B cell (primary cell): ENCODE results near the gene MAPK10. TPM values are rescaled to one million over a fixed set of nuclear protein-coding genes. Genes with fewer than 3 reads are reported as not detected.

Source experiments
- ATAC-seq: fragments of 200-7000 bp; cut with Tn5 transposase; one replicate; pipeline ENCODE4 v1.10.0; 2021; ENCODE audit warnings: low read depth, mild to moderate bottlenecking, moderate number of reproducible peaks, moderate library complexity
- CTCF ChIA-PET: fragments of 350-600 bp; sonication (Branson Sonifier 250); formaldehyde crosslinking; loops from one replicate; lab custom pipeline; 2021; ENCODE audit warnings: antibody characterized with exemption, inconsistent platforms; lab: Charles Lee
- POLR2A ChIA-PET: fragments of 350-600 bp; sonication (Branson Sonifier 250); formaldehyde crosslinking; loops from one replicate; lab custom pipeline; 2021; ENCODE audit warnings: antibody characterized with exemption; lab: Charles Lee
- DNase-seq: peaks from one replicate; pipeline ENCODE4 v3.0.0; 2013
- H2AFZ ChIP-seq: 2 replicates; pipeline ENCODE4 v1.6.1; 2012; ENCODE audit warnings: mild to moderate bottlenecking, low read depth, low read length; ENCODE audit not compliant: insufficient read depth, poor library complexity, severe bottlenecking
- H3K27ac ChIP-seq, 2 donors: 1 replicate in 1 of 2; 2 replicates in 1 of 2; pipeline ENCODE4 v1.5.1; 2012 to 2013; ENCODE audit warnings: low read length in 2 of 2, mild to moderate bottlenecking in 2 of 2, moderate library complexity in 1 of 2
- H3K27me3 ChIP-seq, 4 experiments: fragments of 200-600 bp in 1 of 4; sonication (generic) in 1 of 4; replicated peaks in 1 of 4; 1 replicate in 2 of 4; 2 replicates in 2 of 4; pipeline versions ENCODE4 v1.6.1 to v1.7.0; 2013 to 2016; ENCODE audit warnings: low read length in 3 of 4, mild to moderate bottlenecking in 2 of 4, mixed read lengths in 1 of 4, moderate library complexity in 1 of 4; ENCODE audit not compliant: insufficient read depth in 4 of 4, control insufficient read depth in 3 of 4; ENCODE audit errors: control extremely low read depth in 1 of 4
- H3K36me3 ChIP-seq, 2 experiments: replicated peaks in 1 of 2; 1 replicate in 1 of 2; 2 replicates in 1 of 2; pipeline versions ENCODE4 v1.6.1 to v1.7.1; 2013; ENCODE audit warnings: low read length in 1 of 2; ENCODE audit not compliant: insufficient read depth in 2 of 2, control insufficient read depth in 1 of 2; ENCODE audit errors: control extremely low read depth in 1 of 2, extremely low read depth in 1 of 2
- H3K4me1 ChIP-seq, 2 donors: fragments of 200-600 bp in 1 of 2; sonication (generic) in 1 of 2; 1 replicate in 1 of 2; 2 replicates in 1 of 2; pipeline versions ENCODE4 v1.5.1 to v1.6.1; 2013 to 2017; ENCODE audit warnings: low read length in 2 of 2; ENCODE audit not compliant: control insufficient read depth in 2 of 2, insufficient read depth in 2 of 2
- H3K4me2 ChIP-seq: replicated peaks from 2 replicates; pipeline ENCODE3; 2012; ENCODE audit warnings: mild to moderate bottlenecking, low read depth, low read length; ENCODE audit not compliant: poor library complexity, severe bottlenecking
- H3K4me3 ChIP-seq, 5 experiments: fragments of 200-600 bp in 1 of 5; sonication (generic) in 1 of 5; 1 replicate in 3 of 5; 2 replicates in 2 of 5; pipeline versions ENCODE4 v1.5.1 to v1.7.0; 2011 to 2016; ENCODE audit warnings: low read length in 4 of 5, mild to moderate bottlenecking in 4 of 5, low read depth in 2 of 5, control low read depth in 1 of 5, moderate library complexity in 1 of 5; ENCODE audit not compliant: insufficient read depth in 1 of 5; ENCODE audit errors: control extremely low read depth in 1 of 5, extremely low read depth in 1 of 5
- H3K79me2 ChIP-seq: fragments of 200-600 bp; sonication (generic); one replicate; pipeline ENCODE4 v1.6.0; 2016; ENCODE audit warnings: low read length; ENCODE audit not compliant: control insufficient read depth, insufficient read depth
- H3K9ac ChIP-seq: fragments of 200-600 bp; sonication (generic); 2 replicates; pipeline ENCODE4 v1.6.1; 2017; ENCODE audit warnings: mild to moderate bottlenecking, low read length, moderate library complexity
- H3K9me3 ChIP-seq, 3 donors: one replicate each; pipeline versions ENCODE4 v1.6.1 to v1.7.1; 2013; ENCODE audit warnings: low read length in 2 of 3; ENCODE audit not compliant: control insufficient read depth in 2 of 3, insufficient read depth in 1 of 3; ENCODE audit errors: control extremely low read depth in 1 of 3
- H4K20me1 ChIP-seq: 2 replicates; pipeline ENCODE4 v1.6.0; 2012; ENCODE audit warnings: mild to moderate bottlenecking, low read length; ENCODE audit not compliant: insufficient read depth, control insufficient read depth, poor library complexity, severe bottlenecking
- H3K27ac Mint-ChIP-seq: one replicate; pipeline ENCODE4 v1.8.0; 2021; ENCODE audit warnings: mixed read lengths
- H3K27me3 Mint-ChIP-seq: one replicate; pipeline ENCODE4 v1.8.0; 2021; ENCODE audit warnings: mixed read lengths
- H3K4me1 Mint-ChIP-seq: one replicate; pipeline ENCODE4 v1.8.0; 2021; ENCODE audit warnings: mixed read lengths
- H3K4me3 Mint-ChIP-seq: one replicate; pipeline ENCODE4 v1.8.0; 2021; ENCODE audit warnings: mixed read lengths
- H3K9me3 Mint-ChIP-seq: one replicate; pipeline ENCODE4 v1.8.0; 2022; ENCODE audit warnings: mixed read lengths; ENCODE audit not compliant: insufficient read depth
- EZH2 ChIP-seq: IDR thresholded peaks from 2 replicates; pipeline ENCODE4 v1.6.1; 2012; ENCODE audit warnings: borderline replicate concordance, low read depth, mild to moderate bottlenecking, moderate library complexity, low read length; ENCODE audit not compliant: insufficient read depth, poor library complexity, severe bottlenecking
- WGBS: methylation state at CpG from one replicate; pipeline ENCODE4 v1.1.5; 2013; ENCODE audit warnings: missing lambda C conversion rate; ENCODE audit not compliant: insufficient coverage; 5-methylcytosine and 5-hydroxymethylcytosine counted together
- intact Hi-C: fragments of 100-400 bp; cut with micrococcal nuclease; formaldehyde crosslinking; loops from one replicate; pipeline ENCODE4 v1.10.0; 2022
- polyA plus RNA-seq: library from polyadenylated mRNA; depleted of rRNA; stranded (reverse); fragments of >200 nt; gene quantifications from 2 replicates; pipeline ENCODE4 v1.2.3, GENCODE V29; 2012
- total RNA-seq, 2 donors: library from RNA; stranded (reverse); fragments of 120-200 nt in 1 of 2; gene quantifications; 1 replicate in 1 of 2; 2 replicates in 1 of 2; pipeline versions ENCODE4 v1.2.3 to v1.2.4, GENCODE V29; 2013 to 2022
- TF ChIP-seq, protein P1 (sequence below): fragments of 200-600 bp; IDR thresholded peaks from one replicate; pipeline ENCODE4 v1.8.0; 2022; ENCODE audit warnings: antibody characterized with exemption, mild to moderate bottlenecking

The MAPK10 gene
- total and polyA plus RNA-seq, 2 donors (not counting 1 experiment from before 2014, with no cell fraction given): 0.03 to 3.1 TPM

GRCh38 chr4:86184216-86184900 lies 175.5 kb downstream of the MAPK10 start:
- H3K27ac ChIP-seq: no peak overlapping the region
- ChIA-PET CTCF (no interaction called here), POLR2A (no interaction called here)
- intact Hi-C loops: no loop called here
- TF ChIP-seq, protein P1, sequence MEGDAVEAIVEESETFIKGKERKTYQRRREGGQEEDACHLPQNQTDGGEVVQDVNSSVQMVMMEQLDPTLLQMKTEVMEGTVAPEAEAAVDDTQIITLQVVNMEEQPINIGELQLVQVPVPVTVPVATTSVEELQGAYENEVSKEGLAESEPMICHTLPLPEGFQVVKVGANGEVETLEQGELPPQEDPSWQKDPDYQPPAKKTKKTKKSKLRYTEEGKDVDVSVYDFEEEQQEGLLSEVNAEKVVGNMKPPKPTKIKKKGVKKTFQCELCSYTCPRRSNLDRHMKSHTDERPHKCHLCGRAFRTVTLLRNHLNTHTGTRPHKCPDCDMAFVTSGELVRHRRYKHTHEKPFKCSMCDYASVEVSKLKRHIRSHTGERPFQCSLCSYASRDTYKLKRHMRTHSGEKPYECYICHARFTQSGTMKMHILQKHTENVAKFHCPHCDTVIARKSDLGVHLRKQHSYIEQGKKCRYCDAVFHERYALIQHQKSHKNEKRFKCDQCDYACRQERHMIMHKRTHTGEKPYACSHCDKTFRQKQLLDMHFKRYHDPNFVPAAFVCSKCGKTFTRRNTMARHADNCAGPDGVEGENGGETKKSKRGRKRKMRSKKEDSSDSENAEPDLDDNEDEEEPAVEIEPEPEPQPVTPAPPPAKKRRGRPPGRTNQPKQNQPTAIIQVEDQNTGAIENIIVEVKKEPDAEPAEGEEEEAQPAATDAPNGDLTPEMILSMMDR: no peak
- no peaks in the 10 kb centered on the region for H3K36me3 ChIP-seq
- H3K4me2 ChIP-seq: no peak overlapping the region
- no peaks in the 10 kb centered on the region for H3K4me1 ChIP-seq
- H4K20me1 ChIP-seq: no peaks in the 10 kb centered on the region
- H3K9ac ChIP-seq: no peak overlapping the region
- ATAC-seq: no peak
- H3K9me3 Mint-ChIP-seq: peaks cover 8% of the 10 kb centered on the region
- no peaks in the 10 kb centered on the region for H3K27me3 ChIP-seq
- WGBS: 83% methylated on average over 4 of the region's 4 CpGs
- no peak for DNase-seq
- H3K4me3 ChIP-seq: no peak overlapping the region
- no peaks in the 10 kb centered on the region for H3K4me1 Mint-ChIP-seq
- H3K27me3 Mint-ChIP-seq: no peaks in the 10 kb centered on the region
- no peak overlapping the region for H3K4me3 Mint-ChIP-seq
- no peaks in the 10 kb centered on the region for H3K79me2 ChIP-seq
- peaks cover 0 to 1% (median 0%) of the 10 kb centered on the region in 3 donors for H3K9me3 ChIP-seq
- H3K27ac Mint-ChIP-seq: no peak overlapping the region
- H2AFZ ChIP-seq: no peak overlapping the region

DNA sequence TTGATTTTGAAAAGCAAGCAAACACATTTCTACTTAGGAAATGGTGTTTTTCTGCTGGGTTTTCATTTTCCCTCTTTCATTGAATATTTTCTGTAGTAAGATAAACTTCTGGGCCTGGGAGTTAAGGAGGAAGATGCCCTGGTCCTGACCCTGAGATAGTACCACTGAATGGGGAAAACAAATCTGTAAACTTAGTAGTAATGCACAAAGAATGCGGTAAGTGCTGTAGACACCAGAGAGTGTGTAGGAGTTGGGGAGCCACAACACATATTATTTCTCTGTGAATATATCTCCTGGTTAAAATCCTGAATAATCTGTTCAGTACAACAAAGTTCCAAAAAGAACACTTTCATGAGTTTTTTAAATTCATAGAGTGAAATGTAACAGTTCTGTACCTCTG lies 178.3 kb downstream of the MAPK10 start:
- H3K9ac ChIP-seq: no peak overlapping the region
- ATAC-seq: no peak
- H2AFZ ChIP-seq: no peak overlapping the region
- Mint-ChIP-seq H3K4me1 (no peaks in the 10 kb centered on the region), H3K27me3 (no peaks in the 10 kb centered on the region), H3K4me3 (no peak overlapping the region), H3K27ac (no peak overlapping the region), H3K9me3 (peaks cover 2% of the 10 kb centered on the region)
- DNase-seq: no peak
- H4K20me1 ChIP-seq: no peaks in the 10 kb centered on the region
- no peaks in the 10 kb centered on the region for H3K79me2 ChIP-seq
- intact Hi-C loops: no loop called here
- TF ChIP-seq EZH2: no peak
- TF ChIP-seq, protein P1: no peak
- no peaks in the 10 kb centered on the region for H3K27me3 ChIP-seq
- H3K27ac ChIP-seq: no peak overlapping the region
- H3K4me2 ChIP-seq: no peak overlapping the region
- WGBS: no CpG with 5 or more reads among the region's 1 CpG
- CTCF ChIA-PET: no interaction called here
- H3K4me1 ChIP-seq: no peaks in the 10 kb centered on the region
- POLR2A ChIA-PET: no interaction called here
- H3K9me3 ChIP-seq: no peaks in the 10 kb centered on the region
- H3K4me3 ChIP-seq: no peak overlapping the region
- no peaks in the 10 kb centered on the region for H3K36me3 ChIP-seq
